Colonic mucosa (tissue), 4 donors: ENCODE results near the gene PXT1. TPM values are rescaled to one million over a fixed set of nuclear protein-coding genes. Genes with fewer than 3 reads are reported as not detected.
A peak's percentile ranks its signal among the peaks of the same experiment; 100 is the strongest.

Experiments used
- DNase-seq: peaks from one replicate; pipeline ENCODE4 v3.0.0-alpha.2; 2020
- H3K27ac ChIP-seq: fragments of 200-600 bp; one replicate; pipeline ENCODE4 v1.8.0; 2021
- H3K27me3 ChIP-seq: fragments of 200-600 bp; one replicate; pipeline ENCODE4 v1.8.0; 2021
- H3K36me3 ChIP-seq: fragments of 200-600 bp; one replicate; pipeline ENCODE4 v1.8.0; 2021
- H3K4me1 ChIP-seq: fragments of 200-600 bp; one replicate; pipeline ENCODE4 v1.8.0; 2021; ENCODE audit warnings: mild to moderate bottlenecking
- H3K4me3 ChIP-seq: fragments of 200-600 bp; one replicate; pipeline ENCODE4 v1.8.0; 2021
- H3K9ac ChIP-seq, 2 donors: one replicate each; pipeline ENCODE4 v1.7.0; 2013; ENCODE audit warnings: control low read depth in 2 of 2, low read depth in 2 of 2, low read length in 2 of 2
- H3K9me3 ChIP-seq: fragments of 200-600 bp; one replicate; pipeline ENCODE4 v1.8.0; 2021
- CTCF ChIP-seq: fragments of 200-600 bp; IDR thresholded peaks from one replicate; pipeline ENCODE4 v1.8.0; 2022; ENCODE audit warnings: antibody characterized with exemption, mild to moderate bottlenecking
- intact Hi-C: fragments of 100-400 bp; cut with DNase I; formaldehyde crosslinking; loops from one replicate; pipeline ENCODE4 v1.14.1; 2022
- total RNA-seq, 2 donors: library from RNA; stranded (reverse); fragmentation: NEBNext Ultra II Directional in 1 of 2; extraction: Animal tissue kit (Norgen Biotek cat#: 25700) in 1 of 2; gene quantifications; one replicate each; pipeline ENCODE4 v1.2.1, GENCODE V29; 2021
- donor health status: healthy.
- donor health status: DM: no; HTN: no; CAD: no.
- donor health status: DM: no; HTN: no; CAD: no.

PXT1 gene
- total RNA-seq, 2 donors from 2014 or later, result not detected

- Histone ChIP-seq H3K4me3 (peak within 1 kb of the TSS; percentile 56), H3K9ac (peak within 1 kb of the TSS; percentile 82 to 91), H3K27ac (peak within 1 kb of the TSS; percentile 73), H3K27me3 (no peaks in the 10 kb centered on the region), H3K4me1 (no peaks in the 10 kb centered on the region), H3K9me3 (no peaks in the 10 kb centered on the region), H3K36me3 (no peaks in the 10 kb centered on the region)
- peak; percentile 67 for DNase-seq
- intact Hi-C loops, result no loop called here
- no peak for TF ChIP-seq CTCF
Measured at GRCh38 chr6:36387440-36388303, 55.0 kb downstream of the PXT1 start, which contains the start of gene ETV7. TSS of gene ETV7 (minus strand) at chr6:36387669. CDS start at chr6:36387541, 128 bp downstream.

- Histone ChIP-seq H3K27ac (peak overlapping the region; percentile 73), H3K9me3 (no peaks in the 10 kb centered on the region), H3K4me1 (no peaks in the 10 kb centered on the region), H3K36me3 (no peaks in the 10 kb centered on the region), H3K9ac (peak overlapping the region; percentile 82 to 91), H3K27me3 (no peaks in the 10 kb centered on the region), H3K4me3 (peak overlapping the region; percentile 56)
- peak; percentile 65 for DNase-seq
- intact Hi-C loops, result no loop called here
- no peak for TF ChIP-seq CTCF
Measured at GRCh38 chr6:36386495-36387439, 55.9 kb downstream of the PXT1 start.

GRCh38 chr6:36384095-36384494 lies 58.6 kb downstream of the PXT1 start:
- H3K9me3 ChIP-seq, result no peaks in the 10 kb centered on the region
- no peaks in the 10 kb centered on the region for H3K27me3 ChIP-seq
- no peak for TF ChIP-seq CTCF
- intact Hi-C loops, result no loop called here
- no peaks in the 10 kb centered on the region for H3K4me1 ChIP-seq
- H3K4me3 ChIP-seq, result no peak overlapping the region
- H3K27ac ChIP-seq, result no peak overlapping the region
- H3K9ac ChIP-seq, result no peak overlapping the region
- H3K36me3 ChIP-seq, result no peaks in the 10 kb centered on the region
- DNase-seq, result no peak

GRCh38 chr6:36383606-36384005 lies 59.0 kb downstream of the PXT1 start:
- no peak for DNase-seq
- no peak for TF ChIP-seq CTCF
- H3K4me1 ChIP-seq, result no peaks in the 10 kb centered on the region
- H3K27ac ChIP-seq, result no peak overlapping the region
- no peak overlapping the region for H3K4me3 ChIP-seq
- intact Hi-C loops, result no loop called here
- no peaks in the 10 kb centered on the region for H3K9me3 ChIP-seq
- H3K36me3 ChIP-seq, result no peaks in the 10 kb centered on the region
- no peaks in the 10 kb centered on the region for H3K27me3 ChIP-seq
- no peak overlapping the region for H3K9ac ChIP-seq

GRCh38 chr6:36382976-36383375 lies 59.7 kb downstream of the PXT1 start:
- no peak overlapping the region for H3K9ac ChIP-seq
- H3K9me3 ChIP-seq, result no peaks in the 10 kb centered on the region
- no peaks in the 10 kb centered on the region for H3K4me1 ChIP-seq
- DNase-seq, result no peak
- intact Hi-C loops, result no loop called here
- H3K27ac ChIP-seq, result no peak overlapping the region
- no peaks in the 10 kb centered on the region for H3K36me3 ChIP-seq
- no peak for TF ChIP-seq CTCF
- H3K27me3 ChIP-seq, result no peaks in the 10 kb centered on the region
- no peak overlapping the region for H3K4me3 ChIP-seq
